Spleen (tissue), 7 donors: Measurements from ENCODE around the gene MED13L.

Experiments used
- CTCF ChIP-seq, 11 experiments: fragments of 200-600 bp in 7 of 11; fragments of 450-650 bp in 4 of 11; sonication (generic) in 4 of 11; IDR thresholded peaks in 8 of 11; conservative IDR thresholded peaks in 3 of 11; 1 replicate in 7 of 11; 2 replicates in 4 of 11; pipeline versions ENCODE4 v1.4.0 to v1.8.0; 2016 to 2021; ENCODE audit warnings: antibody characterized with exemption in 11 of 11, inconsistent platforms in 4 of 11, mild to moderate bottlenecking in 1 of 11
- POLR2A ChIP-seq, 3 donors: fragments of 450-650 bp; IDR thresholded peaks; one replicate each; pipeline ENCODE4 v1.5.1; 2017; ENCODE audit warnings: antibody characterized with exemption in 3 of 3, mild to moderate bottlenecking in 1 of 3
- POLR2AphosphoS5 ChIP-seq, 3 donors: sonication (generic); formaldehyde crosslinking; IDR thresholded peaks; one replicate each; pipeline ENCODE4 v1.5.1; 2017; ENCODE audit warnings: antibody characterized with exemption in 3 of 3
- donor health status: DM: no; HTN: no; CAD: no; lungs with moderate emphysema.
- donor health status: DM: no; HTN: no; CAD: no.
- donor health status: DM: no; HTN: no; CAD: no.

- TF ChIP-seq CTCF (IDR thresholded peaks at IDR 0.05 in 8 of 11, conservative IDR thresholded peaks at IDR 0.05 in 3 of 11), result no peak
- TF ChIP-seq POLR2A (IDR thresholded peaks at IDR 0.05), result no peak
- no peak for TF ChIP-seq POLR2AphosphoS5 (IDR thresholded peaks at IDR 0.05)
These were observed 184.7 kb downstream of the MED13L start for GRCh38 chr12:116092776-116093175.
